SK-N-SH treated with all-trans-retinoic acid at 6 μM for 48 hours (cell line): Measurements from ENCODE around the gene RUVBL2.
A peak's percentile ranks its signal among the peaks of the same experiment; 100 is the strongest.

ENCODE experiments used
- ATAC-seq: fragments of 200-7000 bp; cut with Tn5 transposase; 3 replicates; pipeline ENCODE4 v1.9.1; 2020; ENCODE audit warnings: mild to moderate bottlenecking, moderate library complexity
- ARNTL ChIP-seq: fragments of 450-650 bp; formaldehyde crosslinking; IDR thresholded peaks from 2 replicates; pipeline ENCODE4 v1.5.0; 2020; ENCODE audit warnings: low read depth, mild to moderate bottlenecking, moderate library complexity, borderline replicate concordance
- BACH2 ChIP-seq: fragments of 250-450 bp; sonication (Bioruptor Pico); IDR thresholded peaks from 2 replicates; pipeline ENCODE4 v1.9.0; 2021; ENCODE audit warnings: mild to moderate bottlenecking, borderline replicate concordance
- CREB5 ChIP-seq: fragments of 250-450 bp; sonication (Bioruptor Pico); IDR thresholded peaks from 2 replicates; pipeline ENCODE4 v1.5.1; 2020; ENCODE audit warnings: low read depth, mild to moderate bottlenecking, moderate library complexity
- CSRNP3 ChIP-seq: fragments of 250-450 bp; sonication (Bioruptor Pico); IDR thresholded peaks from 2 replicates; pipeline ENCODE4 v1.5.1; 2021; ENCODE audit warnings: mild to moderate bottlenecking, moderate library complexity
- ESRRG ChIP-seq: fragments of 250-450 bp; sonication (Bioruptor Pico); IDR thresholded peaks from 2 replicates; pipeline ENCODE4 v1.6.1; 2021; ENCODE audit warnings: mild to moderate bottlenecking
- GLIS3 ChIP-seq: fragments of 250-450 bp; sonication (Bioruptor Pico); IDR thresholded peaks from 2 replicates; pipeline ENCODE4 v1.5.0; 2020; ENCODE audit warnings: mild to moderate bottlenecking, moderate library complexity
- ISL1 ChIP-seq: fragments of 250-450 bp; sonication (Bioruptor Pico); IDR thresholded peaks from 2 replicates; pipeline ENCODE4 v2.1.2; 2022; ENCODE audit warnings: mild to moderate bottlenecking, moderate library complexity
- PATZ1 ChIP-seq: fragments of 250-450 bp; sonication (Bioruptor Pico); IDR thresholded peaks from 2 replicates; pipeline ENCODE4 v1.8.0; 2020; ENCODE audit warnings: mild to moderate bottlenecking, moderate library complexity, borderline replicate concordance
- POU6F1 ChIP-seq: fragments of 250-450 bp; sonication (Bioruptor Pico); IDR thresholded peaks from 2 replicates; pipeline ENCODE4 v1.8.0; 2021; ENCODE audit warnings: low read depth, mild to moderate bottlenecking, moderate library complexity, borderline replicate concordance
- PPARA ChIP-seq: fragments of 250-450 bp; sonication (Bioruptor Pico); IDR thresholded peaks from 2 replicates; pipeline ENCODE4 v1.5.0; 2020; ENCODE audit warnings: mild to moderate bottlenecking, borderline replicate concordance
- RARB ChIP-seq: fragments of 250-450 bp; sonication (Bioruptor Pico); IDR thresholded peaks from 2 replicates; pipeline ENCODE4 v1.8.0; 2021; ENCODE audit warnings: mild to moderate bottlenecking, moderate library complexity
- SNAI2 ChIP-seq: fragments of 250-450 bp; sonication (Bioruptor Pico); IDR thresholded peaks from 2 replicates; pipeline ENCODE4 v1.5.0; 2020; ENCODE audit warnings: mild to moderate bottlenecking, moderate library complexity
- TOX ChIP-seq: fragments of 250-450 bp; sonication (Bioruptor Pico); IDR thresholded peaks from 2 replicates; pipeline ENCODE4 v1.8.0; 2021; ENCODE audit warnings: mild to moderate bottlenecking, moderate library complexity, borderline replicate concordance
- TSHZ2 ChIP-seq: fragments of 250-450 bp; sonication (Bioruptor Pico); IDR thresholded peaks from 2 replicates; pipeline ENCODE4 v1.5.0; 2020; ENCODE audit warnings: mild to moderate bottlenecking, moderate library complexity
- ZFP3 ChIP-seq: fragments of 250-450 bp; sonication (Bioruptor Pico); IDR thresholded peaks from 2 replicates; pipeline ENCODE4 v1.5.0; 2020; ENCODE audit warnings: mild to moderate bottlenecking, moderate library complexity
- ZFP30 ChIP-seq: fragments of 450-650 bp; formaldehyde crosslinking; IDR thresholded peaks from 2 replicates; pipeline ENCODE4 v1.5.0; 2022; ENCODE audit warnings: mild to moderate bottlenecking, moderate library complexity
- ZNF70 ChIP-seq: fragments of 450-650 bp; formaldehyde crosslinking; IDR thresholded peaks from 2 replicates; pipeline ENCODE4 v1.5.0; 2020; ENCODE audit warnings: mild to moderate bottlenecking, moderate library complexity

Gene RUVBL2

GRCh38 chr19:49061000-49061399, 67.3 kb downstream of the RUVBL2 start:
- TF ChIP-seq ZFP3 (peak; percentile 99), PATZ1 (no peak)

GRCh38 chr19:49061445-49061844, 67.8 kb downstream of the RUVBL2 start:
- no peak for ATAC-seq
- TF ChIP-seq GLIS3 (CRISPR knock-in tag) (no peak), ZFP30 (no peak), ISL1 (CRISPR knock-in tag) (no peak)
- TF ChIP-seq, all 23 proteins: peak for 0

More at GRCh38 chr19:49061000-49061399, 67.3 kb downstream of the RUVBL2 start:
- no peak for ATAC-seq

GRCh38 chr19:49064029-49064629, 70.4 kb downstream of the RUVBL2 start:
- TF ChIP-seq TOX (CRISPR knock-in tag), result no peak
- TF ChIP-seq ZNF70, result no peak
- no peak for TF ChIP-seq POU6F1 (CRISPR knock-in tag)
- no peak for TF ChIP-seq ESRRG (CRISPR knock-in tag)
- no peak for TF ChIP-seq CREB5 (CRISPR knock-in tag)
- no peak for TF ChIP-seq TSHZ2 (CRISPR knock-in tag)
- no peak for TF ChIP-seq GLIS3 (CRISPR knock-in tag)
- no peak for TF ChIP-seq ARNTL (CRISPR knock-in tag)
- TF ChIP-seq BACH2 (CRISPR knock-in tag), result no peak
- TF ChIP-seq ZFP3, result no peak
- TF ChIP-seq PATZ1, result no peak
- TF ChIP-seq CSRNP3, result no peak
- TF ChIP-seq ISL1 (CRISPR knock-in tag), result no peak
- TF ChIP-seq SNAI2 (CRISPR knock-in tag), result no peak
- TF ChIP-seq ZFP30, result no peak
- TF ChIP-seq RARB (CRISPR knock-in tag), result no peak
- TF ChIP-seq PPARA (CRISPR knock-in tag), result no peak
- ATAC-seq, result peak; percentile 23
